ENCODE measurements around the gene TCN2. TPM values are rescaled to one million over a fixed set of nuclear protein-coding genes. Genes with fewer than 3 reads are reported as not detected.

TCN2 gene
- total RNA-seq, 1 donor from 2014 or later = 5.2 TPM

GRCh38 chr22:30607300-30607930 is 441 bp downstream of the TCN2 start:
- Histone ChIP-seq H3K9ac (ENCODE audit: low read depth in 1 of 3, low read length in 3 of 3) (peak overlapping the region; percentile 79 to 90 (median 82)), H3K27me3 (ENCODE audit: control insufficient read depth in 3 of 3, insufficient read depth in 3 of 3, low read length in 3 of 3) (no peaks in the 10 kb centered on the region), H3K9me3 (ENCODE audit: control insufficient read depth in 3 of 3, low read length in 3 of 3) (no peaks in the 10 kb centered on the region), H3K4me3 (ENCODE audit: low read length in 3 of 3) (peak overlapping the region; percentile 87 to 93 (median 93)), H3K4me1 (ENCODE audit: control insufficient read depth in 3 of 3, insufficient read depth in 3 of 3, low read length in 3 of 3) (peaks cover 31 to 33% (median 32%) of the 10 kb centered on the region in 3 donors), H3K36me3 (ENCODE audit: control insufficient read depth in 3 of 3, insufficient read depth in 3 of 3, low read length in 3 of 3) (peaks cover 0 to 3% (median 0%) of the 10 kb centered on the region in 3 donors), H3K27ac (ENCODE audit: low read depth, low read length) (peak overlapping the region; percentile 63)

- Histone ChIP-seq H3K27ac (ENCODE audit: low read depth, low read length) (no peak overlapping the region), H3K36me3 (ENCODE audit: control insufficient read depth in 3 of 3, insufficient read depth in 3 of 3, low read length in 3 of 3) (peaks cover 0 to 3% (median 0%) of the 10 kb centered on the region in 3 donors), H3K9me3 (ENCODE audit: control insufficient read depth in 3 of 3, low read length in 3 of 3) (no peaks in the 10 kb centered on the region), H3K4me3 (ENCODE audit: low read length in 3 of 3) (peak overlapping the region in 1 of 3 donors; percentile 31), H3K9ac (ENCODE audit: low read depth in 1 of 3, low read length in 3 of 3) (peak overlapping the region in 2 of 3 donors; percentile 57 to 82), H3K27me3 (ENCODE audit: control insufficient read depth in 3 of 3, insufficient read depth in 3 of 3, low read length in 3 of 3) (no peaks in the 10 kb centered on the region), H3K4me1 (ENCODE audit: control insufficient read depth in 3 of 3, insufficient read depth in 3 of 3, low read length in 3 of 3) (peaks cover 31 to 33% (median 32%) of the 10 kb centered on the region in 3 donors)
Observed at GRCh38 chr22:30607939-30608338, 965 bp downstream of the TCN2 start.

- peaks cover 0 to 6% (median 2%) of the 10 kb centered on the region in 3 donors for H3K36me3 ChIP-seq (ENCODE audit: control insufficient read depth in 3 of 3, insufficient read depth in 3 of 3, low read length in 3 of 3)
- peak overlapping the region in 1 of 3 donors; percentile 33 for H3K9ac ChIP-seq (ENCODE audit: low read depth in 1 of 3, low read length in 3 of 3)
- H3K4me1 ChIP-seq (ENCODE audit: control insufficient read depth in 3 of 3, insufficient read depth in 3 of 3, low read length in 3 of 3) = peaks cover 31 to 33% (median 32%) of the 10 kb centered on the region in 3 donors
- H3K27me3 ChIP-seq (ENCODE audit: control insufficient read depth in 3 of 3, insufficient read depth in 3 of 3, low read length in 3 of 3) = no peaks in the 10 kb centered on the region
- no peaks in the 10 kb centered on the region for H3K9me3 ChIP-seq (ENCODE audit: control insufficient read depth in 3 of 3, low read length in 3 of 3)
- peak overlapping the region in 2 of 3 donors; percentile 6 to 48 for H3K4me3 ChIP-seq (ENCODE audit: low read length in 3 of 3)
- H3K27ac ChIP-seq (ENCODE audit: low read depth, low read length) = peak overlapping the region; percentile 32
Observed at GRCh38 chr22:30609260-30610185, 2.5 kb downstream of the TCN2 start.

- Histone ChIP-seq H3K27me3 (ENCODE audit: control insufficient read depth in 3 of 3, insufficient read depth in 3 of 3, low read length in 3 of 3) (no peaks in the 10 kb centered on the region), H3K9me3 (ENCODE audit: control insufficient read depth in 3 of 3, low read length in 3 of 3) (no peaks in the 10 kb centered on the region), H3K27ac (ENCODE audit: low read depth, low read length) (no peak overlapping the region), H3K4me3 (ENCODE audit: low read length in 3 of 3) (no peak overlapping the region), H3K9ac (ENCODE audit: low read depth in 1 of 3, low read length in 3 of 3) (no peak overlapping the region), H3K4me1 (ENCODE audit: control insufficient read depth in 3 of 3, insufficient read depth in 3 of 3, low read length in 3 of 3) (peaks cover 31 to 32% (median 31%) of the 10 kb centered on the region in 3 donors), H3K36me3 (ENCODE audit: control insufficient read depth in 3 of 3, insufficient read depth in 3 of 3, low read length in 3 of 3) (peaks cover 0 to 11% (median 3%) of the 10 kb centered on the region in 3 donors)
Observed at GRCh38 chr22:30610299-30610698, 3.3 kb downstream of the TCN2 start.

GRCh38 chr22:30611197-30611596 is 4.2 kb downstream of the TCN2 start:
- Histone ChIP-seq H3K9me3 (ENCODE audit: control insufficient read depth in 3 of 3, low read length in 3 of 3) (no peaks in the 10 kb centered on the region), H3K9ac (ENCODE audit: low read depth in 1 of 3, low read length in 3 of 3) (no peak overlapping the region), H3K36me3 (ENCODE audit: control insufficient read depth in 3 of 3, insufficient read depth in 3 of 3, low read length in 3 of 3) (peaks cover 0 to 13% (median 5%) of the 10 kb centered on the region in 3 donors), H3K27me3 (ENCODE audit: control insufficient read depth in 3 of 3, insufficient read depth in 3 of 3, low read length in 3 of 3) (no peaks in the 10 kb centered on the region), H3K4me1 (ENCODE audit: control insufficient read depth in 3 of 3, insufficient read depth in 3 of 3, low read length in 3 of 3) (peaks cover 25 to 27% (median 25%) of the 10 kb centered on the region in 3 donors), H3K4me3 (ENCODE audit: low read length in 3 of 3) (no peak overlapping the region), H3K27ac (ENCODE audit: low read depth, low read length) (no peak overlapping the region)

- peaks cover 13 to 19% (median 14%) of the 10 kb centered on the region in 3 donors for H3K4me1 ChIP-seq (ENCODE audit: control insufficient read depth in 3 of 3, insufficient read depth in 3 of 3, low read length in 3 of 3)
- H3K27me3 ChIP-seq (ENCODE audit: control insufficient read depth in 3 of 3, insufficient read depth in 3 of 3, low read length in 3 of 3) = no peaks in the 10 kb centered on the region
- H3K4me3 ChIP-seq (ENCODE audit: low read length in 3 of 3) = no peak overlapping the region
- peaks cover 3 to 18% (median 5%) of the 10 kb centered on the region in 3 donors for H3K36me3 ChIP-seq (ENCODE audit: control insufficient read depth in 3 of 3, insufficient read depth in 3 of 3, low read length in 3 of 3)
- no peak overlapping the region for H3K9ac ChIP-seq (ENCODE audit: low read depth in 1 of 3, low read length in 3 of 3)
- no peaks in the 10 kb centered on the region for H3K9me3 ChIP-seq (ENCODE audit: control insufficient read depth in 3 of 3, low read length in 3 of 3)
- H3K27ac ChIP-seq (ENCODE audit: low read depth, low read length) = no peak overlapping the region
Observed at GRCh38 chr22:30612789-30613188, 5.8 kb downstream of the TCN2 start.

GRCh38 chr22:30614268-30614667 is 7.3 kb downstream of the TCN2 start:
- Histone ChIP-seq H3K27me3 (ENCODE audit: control insufficient read depth in 3 of 3, insufficient read depth in 3 of 3, low read length in 3 of 3) (no peaks in the 10 kb centered on the region), H3K4me1 (ENCODE audit: control insufficient read depth in 3 of 3, insufficient read depth in 3 of 3, low read length in 3 of 3) (peaks cover 2 to 6% (median 4%) of the 10 kb centered on the region in 3 donors), H3K36me3 (ENCODE audit: control insufficient read depth in 3 of 3, insufficient read depth in 3 of 3, low read length in 3 of 3) (peaks cover 4 to 18% (median 5%) of the 10 kb centered on the region in 3 donors), H3K4me3 (ENCODE audit: low read length in 3 of 3) (no peak overlapping the region), H3K9ac (ENCODE audit: low read depth in 1 of 3, low read length in 3 of 3) (no peak overlapping the region), H3K9me3 (ENCODE audit: control insufficient read depth in 3 of 3, low read length in 3 of 3) (no peaks in the 10 kb centered on the region), H3K27ac (ENCODE audit: low read depth, low read length) (no peak overlapping the region)

GRCh38 chr22:30614879-30615278 is 7.9 kb downstream of the TCN2 start:
- Histone ChIP-seq H3K27ac (ENCODE audit: low read depth, low read length) (no peak overlapping the region), H3K27me3 (ENCODE audit: control insufficient read depth in 3 of 3, insufficient read depth in 3 of 3, low read length in 3 of 3) (no peaks in the 10 kb centered on the region), H3K36me3 (ENCODE audit: control insufficient read depth in 3 of 3, insufficient read depth in 3 of 3, low read length in 3 of 3) (peaks cover 6 to 18% (median 6%) of the 10 kb centered on the region in 3 donors), H3K9me3 (ENCODE audit: control insufficient read depth in 3 of 3, low read length in 3 of 3) (no peaks in the 10 kb centered on the region), H3K4me1 (ENCODE audit: control insufficient read depth in 3 of 3, insufficient read depth in 3 of 3, low read length in 3 of 3) (peaks cover 0 to under 1% (median 0%) of the 10 kb centered on the region in 3 donors), H3K9ac (ENCODE audit: low read depth in 1 of 3, low read length in 3 of 3) (no peak overlapping the region), H3K4me3 (ENCODE audit: low read length in 3 of 3) (no peak overlapping the region)

GRCh38 chr22:30615543-30615954 is 8.6 kb downstream of the TCN2 start:
- H3K36me3 ChIP-seq (ENCODE audit: control insufficient read depth in 3 of 3, insufficient read depth in 3 of 3, low read length in 3 of 3) = peaks cover 6 to 22% (median 6%) of the 10 kb centered on the region in 3 donors
- no peaks in the 10 kb centered on the region for H3K9me3 ChIP-seq (ENCODE audit: control insufficient read depth in 3 of 3, low read length in 3 of 3)
- H3K4me3 ChIP-seq (ENCODE audit: low read length in 3 of 3) = no peak overlapping the region
- no peak overlapping the region for H3K9ac ChIP-seq (ENCODE audit: low read depth in 1 of 3, low read length in 3 of 3)
- no peak overlapping the region for H3K27ac ChIP-seq (ENCODE audit: low read depth, low read length)
- H3K27me3 ChIP-seq (ENCODE audit: control insufficient read depth in 3 of 3, insufficient read depth in 3 of 3, low read length in 3 of 3) = no peaks in the 10 kb centered on the region
- no peaks in the 10 kb centered on the region for H3K4me1 ChIP-seq (ENCODE audit: control insufficient read depth in 3 of 3, insufficient read depth in 3 of 3, low read length in 3 of 3)

Measured in skeletal muscle tissue (tissue), 4 donors.